ENCODE measurements around the gene XPC.

GRCh38 chr3:14152963-14153355 is 25.4 kb downstream of the XPC start:
- TF ChIP-seq ZNF384 (IDR thresholded peaks at IDR 0.05) (no peak), FOXM1 (IDR thresholded peaks at IDR 0.05; ENCODE audit: borderline replicate concordance) (no peak), PKNOX1 (IDR thresholded peaks at IDR 0.05) (no peak), NFRKB (IDR thresholded peaks at IDR 0.05) (no peak)

All from HEK293T (cell line).